Measurements from ENCODE around the gene TRIM59.

Gene TRIM59

DNA sequence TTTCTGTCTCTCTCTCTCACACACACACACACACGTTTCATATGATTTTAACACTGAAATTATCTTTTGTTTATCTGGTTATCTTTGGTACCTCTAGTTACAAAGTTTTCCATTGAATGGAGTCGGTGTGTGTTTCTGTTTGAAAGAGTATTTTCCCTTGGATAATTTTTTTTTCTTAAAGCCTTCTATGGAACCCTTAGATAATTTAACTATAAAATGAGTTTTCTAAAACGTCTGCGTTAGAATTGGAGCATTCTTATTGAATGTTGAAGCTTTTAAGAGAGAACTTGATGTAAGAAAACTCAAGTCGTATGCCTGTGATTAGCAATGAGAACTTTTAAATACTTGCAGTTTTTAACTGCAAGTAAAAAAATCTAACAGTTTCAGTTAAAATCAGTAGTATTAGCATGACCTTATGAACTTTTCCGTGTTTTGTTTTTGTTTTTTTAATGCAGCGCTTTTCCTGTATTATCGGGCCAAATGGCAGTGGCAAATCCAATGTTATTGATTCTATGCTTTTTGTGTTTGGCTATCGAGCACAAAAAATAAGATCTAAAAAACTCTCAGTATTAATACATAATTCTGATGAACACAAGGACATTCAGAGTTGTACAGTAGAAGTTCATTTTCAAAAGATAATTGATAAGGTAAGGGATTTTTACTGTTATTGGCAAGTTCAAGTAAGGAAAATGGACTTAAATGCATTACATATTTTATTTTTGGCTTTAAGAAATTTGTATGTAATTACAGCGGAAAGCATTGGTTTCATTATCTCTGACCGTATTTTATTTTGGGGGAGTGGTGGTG lies 47.2 kb downstream of the TRIM59 start:
- no peak for DNase-seq

DNA sequence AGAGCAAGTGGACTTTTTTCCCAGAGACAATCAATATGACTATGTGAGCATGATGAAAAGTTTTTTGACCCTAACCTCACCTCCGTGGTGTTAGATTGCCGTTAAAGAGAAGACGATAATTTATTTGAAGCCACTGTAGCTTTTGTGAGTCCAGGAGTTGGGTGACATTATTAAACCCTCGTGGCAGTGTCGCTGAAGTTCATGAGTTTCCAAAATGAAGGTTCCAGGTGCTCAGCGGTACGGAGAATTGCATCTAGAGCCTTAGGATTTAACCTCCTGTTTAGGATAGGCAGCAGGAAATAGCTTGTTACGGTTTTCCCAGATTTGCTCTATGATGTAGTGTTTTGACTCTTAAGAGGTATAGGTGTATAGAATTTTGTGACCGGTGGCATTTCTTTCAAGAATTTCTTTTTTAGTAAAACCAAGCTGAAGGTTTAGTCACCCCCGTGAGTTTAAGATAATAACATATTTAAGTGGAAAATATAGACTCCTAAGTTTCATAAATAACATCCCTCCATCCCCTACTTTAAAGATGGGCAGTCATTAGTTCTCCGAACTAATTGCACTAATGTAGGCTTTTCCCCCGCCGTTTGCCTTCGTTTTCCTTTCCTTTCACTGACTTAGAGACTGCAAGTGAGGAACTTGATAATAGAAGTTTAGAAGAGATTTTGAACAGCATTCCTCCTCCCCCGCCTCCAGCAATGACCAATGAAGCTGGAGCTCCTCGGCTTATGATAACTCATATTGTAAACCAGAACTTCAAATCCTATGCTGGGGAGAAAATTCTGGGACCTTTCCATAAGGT lies 48.1 kb downstream of the TRIM59 start:
- no peak for DNase-seq

DNA sequence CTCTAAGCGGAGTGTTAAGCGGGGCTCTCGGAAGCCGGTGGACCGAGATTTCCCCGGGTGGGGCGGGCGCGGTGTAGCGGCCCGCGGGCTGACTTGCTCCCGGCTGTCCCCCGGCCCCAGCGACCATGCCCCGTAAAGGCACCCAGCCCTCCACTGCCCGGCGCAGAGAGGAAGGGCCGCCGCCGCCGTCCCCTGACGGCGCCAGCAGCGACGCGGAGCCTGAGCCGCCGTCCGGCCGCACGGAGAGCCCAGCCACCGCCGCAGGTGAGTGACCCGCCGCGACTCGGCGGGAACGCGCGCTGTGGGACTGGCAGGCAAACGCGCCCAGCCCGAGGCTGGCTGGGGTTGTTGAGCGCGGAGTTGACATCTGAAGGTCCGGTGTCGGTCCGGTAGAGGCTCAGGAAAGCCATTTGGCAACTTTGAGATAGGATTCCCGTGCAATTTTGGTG lies 48.9 kb downstream of the TRIM59 start:
- DNase-seq: no peak

DNA sequence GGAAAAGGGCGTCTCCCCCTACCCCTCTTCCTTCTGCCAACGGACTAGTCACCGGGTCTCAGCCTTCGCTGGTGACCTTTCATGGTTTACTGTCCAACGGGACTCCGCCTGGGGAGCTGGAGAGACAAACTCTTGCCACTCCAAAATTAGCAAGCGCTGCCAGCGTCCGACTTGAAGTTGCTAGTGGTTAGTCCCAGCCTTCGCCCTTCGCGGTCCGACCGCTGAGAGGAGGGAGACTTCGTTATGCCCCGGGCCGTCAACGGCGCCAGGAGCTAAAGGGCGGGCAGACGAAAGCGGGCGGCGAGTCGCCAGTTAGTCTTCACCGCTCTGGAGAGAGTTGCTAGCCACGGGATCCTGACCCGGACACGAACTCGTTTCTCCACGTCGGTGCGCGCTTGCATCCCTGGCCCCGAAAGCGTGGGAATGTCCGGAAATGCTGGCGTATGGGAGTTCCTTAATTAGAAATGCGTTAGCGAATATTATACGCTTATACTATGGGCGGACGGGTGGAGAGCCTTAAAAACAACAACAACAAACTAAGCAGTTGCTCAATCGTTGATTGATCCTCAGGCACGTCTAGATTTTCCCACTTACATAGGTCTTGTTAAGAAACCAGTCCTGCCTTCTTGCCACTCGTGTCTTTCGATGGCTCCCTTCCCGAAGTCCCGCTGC lies 49.4 kb downstream of the TRIM59 start:
- DNase-seq: no peak

DNA sequence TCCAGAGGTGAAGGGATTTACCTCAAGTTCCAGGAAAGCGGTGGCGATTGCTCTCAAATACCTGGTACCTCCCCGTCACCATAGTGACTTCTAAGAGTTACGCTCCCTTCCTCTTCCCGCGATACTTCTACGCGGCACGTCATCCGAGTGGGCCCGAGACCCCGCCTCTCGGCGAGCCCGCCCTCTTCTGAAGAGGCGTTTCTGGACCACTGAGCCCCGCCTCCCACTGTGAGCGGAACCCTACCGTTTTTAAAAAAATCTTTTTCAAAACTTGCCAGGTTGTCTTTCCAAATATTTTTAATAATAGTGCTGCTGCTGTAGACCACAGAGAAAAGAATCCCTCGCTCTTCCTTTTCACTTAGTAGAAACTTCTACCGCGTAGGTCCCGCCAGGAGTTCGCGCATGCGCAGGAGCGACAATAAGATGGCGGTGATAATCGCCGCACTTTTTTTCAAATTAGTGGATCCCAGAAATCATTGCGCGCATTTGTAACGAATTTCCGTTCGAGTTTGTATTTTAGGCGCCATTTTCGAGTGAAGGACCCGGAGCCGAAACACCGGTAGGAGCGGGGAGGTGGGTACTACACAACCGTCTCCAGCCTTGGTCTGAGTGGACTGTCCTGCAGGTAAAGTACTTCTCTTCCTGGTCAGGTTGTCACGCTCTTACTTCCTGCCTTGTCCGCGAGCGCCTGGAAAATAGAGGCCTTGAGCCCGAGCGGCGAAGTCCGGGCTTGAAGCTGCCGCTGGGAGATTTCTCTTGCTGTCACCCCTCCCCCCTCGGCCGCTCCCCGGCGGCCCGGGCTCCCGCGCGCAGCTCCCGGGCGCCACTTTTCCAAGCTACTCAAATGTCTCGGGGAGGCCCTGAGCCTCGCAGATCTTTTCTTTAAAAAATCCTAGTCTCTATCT lies 50.2 kb downstream of the TRIM59 start, which contains the start of the genes IFT80 and SMC4:
TSS of gene IFT80 (minus strand) at position 101 of the 905 bp plus-strand sequence. CDS start 14,625 bp downstream, outside the sequence.
TSS of gene SMC4 (plus strand) at position 526 of the 905 bp plus-strand sequence. CDS start 1,177 bp downstream, outside the sequence.
- DNase-seq: peak; percentile 94

DNA sequence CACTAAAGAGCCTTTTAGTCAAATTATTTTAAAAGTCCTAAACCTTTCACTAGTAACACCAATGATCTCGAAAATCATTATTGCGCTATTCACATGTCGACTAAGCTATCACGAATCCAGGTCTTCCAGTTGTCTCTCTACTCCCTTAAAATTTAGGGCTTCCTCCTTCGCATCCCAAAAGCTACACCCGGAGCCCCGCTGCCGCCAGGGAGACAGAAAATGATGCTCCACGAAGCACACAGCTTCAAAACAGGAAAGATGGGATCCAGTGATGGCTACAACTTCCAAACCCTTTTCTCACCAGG lies 50.8 kb downstream of the TRIM59 start:
- DNase-seq: no peak

DNA sequence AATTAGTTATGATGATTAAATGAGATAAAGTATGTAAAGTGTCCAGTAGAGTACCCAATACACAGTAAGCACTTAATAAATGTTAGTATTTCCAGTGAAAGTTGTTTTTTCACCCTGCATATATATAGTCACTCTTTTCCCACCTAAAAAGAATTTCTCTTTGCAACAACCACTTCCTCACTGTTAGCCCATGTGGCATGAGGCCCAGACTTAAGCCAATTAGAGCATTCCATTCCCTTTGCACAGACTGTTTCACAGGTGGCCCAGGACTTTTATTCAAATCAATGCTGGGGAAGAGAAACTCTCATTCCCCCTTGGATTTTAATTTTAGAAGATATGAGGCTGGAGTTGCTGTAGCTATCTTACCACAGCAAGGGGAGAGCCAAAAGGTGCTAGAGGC lies 54.3 kb downstream of the TRIM59 start:
- DNase-seq: no peak

DNA sequence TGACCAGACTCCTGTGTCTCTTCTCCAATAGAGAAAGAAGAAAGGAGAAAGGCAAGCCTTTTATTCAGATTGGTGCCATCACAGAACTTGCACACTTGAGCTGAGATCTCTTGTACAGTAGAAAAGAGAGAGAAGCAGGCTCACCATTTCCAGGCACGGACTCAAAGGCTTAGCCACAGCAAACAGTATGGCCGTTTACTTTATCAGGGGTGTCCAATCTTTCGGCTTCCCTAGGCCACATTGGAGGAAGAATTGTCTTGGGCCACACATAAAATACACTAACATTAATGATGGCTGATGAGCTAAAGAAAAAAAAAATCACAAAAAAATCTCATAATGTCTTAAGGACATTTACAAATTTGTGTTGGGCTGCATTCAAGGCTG lies 55.6 kb downstream of the TRIM59 start:
- DNase-seq: no peak

DNA sequence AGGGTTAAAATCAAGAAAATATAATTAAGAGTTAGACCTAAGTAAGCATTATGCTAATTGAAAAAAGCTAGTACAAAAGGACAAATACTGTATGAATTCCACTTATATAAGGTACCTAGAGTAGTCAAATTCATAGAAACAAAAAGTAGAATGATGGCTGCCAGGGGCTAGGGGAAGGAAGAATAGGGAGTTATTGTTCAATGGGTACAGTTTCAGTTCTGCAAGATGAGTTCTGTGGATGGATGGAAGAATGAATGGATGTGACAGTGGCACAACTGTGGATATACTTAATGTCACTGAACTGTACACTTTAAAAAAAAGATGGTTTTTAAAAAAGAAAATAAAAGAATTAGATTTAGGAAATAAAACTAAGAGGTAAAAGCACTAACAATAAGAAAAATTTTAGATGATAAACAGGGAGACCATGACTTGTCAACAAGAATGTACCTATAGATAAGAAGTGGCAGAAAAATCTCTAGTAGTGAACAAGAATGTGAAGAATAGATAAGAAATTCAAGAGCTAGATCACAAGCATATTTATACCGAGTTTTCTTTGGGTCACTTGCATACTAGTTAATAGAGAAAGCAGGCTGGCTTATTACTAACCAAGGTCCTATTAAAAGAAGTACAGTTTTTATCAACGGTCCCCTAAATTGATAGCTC lies 56.1 kb downstream of the TRIM59 start:
- no peak for DNase-seq

DNA sequence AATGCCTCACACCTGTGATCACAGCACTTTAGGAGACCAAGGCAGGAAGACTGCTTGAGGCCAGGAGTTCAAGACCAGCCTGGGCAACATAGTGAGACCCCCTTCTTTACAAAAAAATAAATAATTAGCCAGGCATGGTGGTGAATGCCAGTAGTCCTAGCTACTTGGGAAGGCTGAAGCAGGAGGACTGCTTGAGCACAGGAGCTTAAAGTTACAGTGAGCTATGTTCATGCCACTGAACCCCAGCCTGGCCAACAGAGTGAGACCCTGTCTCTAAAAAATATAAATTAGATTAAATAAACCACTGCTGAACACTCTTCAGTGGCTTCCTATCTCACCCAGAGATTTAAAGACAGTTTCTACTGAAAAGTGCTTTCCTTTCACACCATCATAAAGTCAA lies 56.8 kb downstream of the TRIM59 start:
- no peak for DNase-seq

DNA sequence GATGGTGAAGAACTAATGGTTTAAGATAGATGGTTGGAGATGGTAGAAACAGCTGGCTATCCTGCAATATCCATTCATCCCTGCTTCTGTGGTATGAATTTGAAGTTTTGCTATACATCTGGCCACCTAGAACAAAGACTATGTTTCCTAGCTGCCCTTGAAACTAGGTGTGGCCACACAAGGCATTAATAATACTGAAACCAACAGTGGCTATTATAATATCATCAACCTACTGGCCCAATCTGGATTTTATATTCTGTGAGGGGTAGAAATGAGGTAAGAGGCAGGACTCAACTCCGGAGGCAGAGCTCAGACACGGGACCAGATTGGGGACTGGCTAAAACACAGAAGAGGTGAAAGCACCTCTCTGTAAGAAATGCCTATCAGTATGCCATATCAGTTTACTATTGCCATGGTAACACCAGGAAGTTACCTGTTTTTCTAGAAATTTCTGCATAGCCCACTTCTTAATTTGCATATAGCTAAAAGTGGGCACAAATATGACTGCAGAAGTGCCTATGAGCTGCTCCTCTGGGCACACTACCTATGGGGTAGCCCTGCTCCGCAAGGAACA lies 58.9 kb downstream of the TRIM59 start:
- no peak for DNase-seq
